Right lobe of liver (tissue), 4 donors: Measurements from ENCODE around the gene CXCL12.

Experiments
- POLR2A ChIP-seq: fragments of 450-650 bp; IDR thresholded peaks from one replicate; pipeline ENCODE4 v1.6.1; 2017; ENCODE audit warnings: antibody characterized with exemption, mild to moderate bottlenecking
- TF ChIP-seq, protein P1 (sequence below), 4 donors: fragments of 200-600 bp in 3 of 4; fragments of 450-650 bp in 1 of 4; IDR thresholded peaks; one replicate each; pipeline versions ENCODE4 v1.5.1 to v1.8.0; 2016 to 2022; ENCODE audit warnings: antibody characterized with exemption in 4 of 4, mild to moderate bottlenecking in 2 of 4
- donor health status: DM: no; HTN: no; CAD: no.
- donor health status: DM: no; HTN: no; CAD: no.
- donor health status: DM: no; HTN: yes; CAD: no.

- no peak for TF ChIP-seq POLR2A
- TF ChIP-seq, protein P1, sequence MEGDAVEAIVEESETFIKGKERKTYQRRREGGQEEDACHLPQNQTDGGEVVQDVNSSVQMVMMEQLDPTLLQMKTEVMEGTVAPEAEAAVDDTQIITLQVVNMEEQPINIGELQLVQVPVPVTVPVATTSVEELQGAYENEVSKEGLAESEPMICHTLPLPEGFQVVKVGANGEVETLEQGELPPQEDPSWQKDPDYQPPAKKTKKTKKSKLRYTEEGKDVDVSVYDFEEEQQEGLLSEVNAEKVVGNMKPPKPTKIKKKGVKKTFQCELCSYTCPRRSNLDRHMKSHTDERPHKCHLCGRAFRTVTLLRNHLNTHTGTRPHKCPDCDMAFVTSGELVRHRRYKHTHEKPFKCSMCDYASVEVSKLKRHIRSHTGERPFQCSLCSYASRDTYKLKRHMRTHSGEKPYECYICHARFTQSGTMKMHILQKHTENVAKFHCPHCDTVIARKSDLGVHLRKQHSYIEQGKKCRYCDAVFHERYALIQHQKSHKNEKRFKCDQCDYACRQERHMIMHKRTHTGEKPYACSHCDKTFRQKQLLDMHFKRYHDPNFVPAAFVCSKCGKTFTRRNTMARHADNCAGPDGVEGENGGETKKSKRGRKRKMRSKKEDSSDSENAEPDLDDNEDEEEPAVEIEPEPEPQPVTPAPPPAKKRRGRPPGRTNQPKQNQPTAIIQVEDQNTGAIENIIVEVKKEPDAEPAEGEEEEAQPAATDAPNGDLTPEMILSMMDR (IDR thresholded peaks at IDR 0.05): no peak
Observed at GRCh38 chr10:44357023-44357540, 27.8 kb downstream of the CXCL12 start.
